GM18505 (cell line): ENCODE data around the gene TWIST1.

ENCODE experiments used
- ATAC-seq: cut with Tn5 transposase; IDR thresholded peaks from one replicate; pipeline ENCODE4 v1.9.1; 2021; ENCODE audit not compliant: unreplicated experiment
- POLR2A ChIP-seq: IDR thresholded peaks from 4 replicates; pipeline ENCODE4 v1.6.1; 2011; ENCODE audit warnings: borderline replicate concordance; ENCODE audit not compliant: insufficient read depth, insufficient read length; ENCODE audit errors: extremely low read depth

Gene TWIST1

GRCh38 chr7:19109000-19109946, 8.2 kb downstream of the TWIST1 start:
- TF ChIP-seq POLR2A = no peak

GRCh38 chr7:19107356-19108146, 9.9 kb downstream of the TWIST1 start:
- TF ChIP-seq POLR2A = no peak
- no peak for ATAC-seq

More at GRCh38 chr7:19109000-19109946, 8.2 kb downstream of the TWIST1 start:
- ATAC-seq = no peak

- ATAC-seq = no peak
- TF ChIP-seq POLR2A = no peak
Measured at GRCh38 chr7:19107081-19107355, 10.4 kb downstream of the TWIST1 start.

GRCh38 chr7:19106241-19107080, 11.0 kb downstream of the TWIST1 start:
- no peak for TF ChIP-seq POLR2A
- no peak for ATAC-seq

- no peak for ATAC-seq
- no peak for TF ChIP-seq POLR2A
Measured at GRCh38 chr7:19105546-19105945, 11.9 kb downstream of the TWIST1 start.

GRCh38 chr7:19104811-19105210, 12.6 kb downstream of the TWIST1 start:
- ATAC-seq = no peak

GRCh38 chr7:19102884-19103283, 14.6 kb downstream of the TWIST1 start:
- TF ChIP-seq POLR2A = no peak
- no peak for ATAC-seq

More at GRCh38 chr7:19104811-19105210, 12.6 kb downstream of the TWIST1 start:
- no peak for TF ChIP-seq POLR2A

- no peak for ATAC-seq
- TF ChIP-seq POLR2A = no peak
Measured at GRCh38 chr7:19101909-19102308, 15.5 kb downstream of the TWIST1 start.

GRCh38 chr7:19101472-19101871, 16.0 kb downstream of the TWIST1 start:
- TF ChIP-seq POLR2A = no peak
- ATAC-seq = no peak

- ATAC-seq = no peak
- TF ChIP-seq POLR2A = no peak
Measured at GRCh38 chr7:19099924-19100323, 17.5 kb downstream of the TWIST1 start.

GRCh38 chr7:19099194-19099593, 18.2 kb downstream of the TWIST1 start:
- no peak for TF ChIP-seq POLR2A
- ATAC-seq = no peak

GRCh38 chr7:19098510-19098909, 18.9 kb downstream of the TWIST1 start:
- TF ChIP-seq POLR2A = no peak
- no peak for ATAC-seq
